Immature natural killer cell (primary cell): Measurements from ENCODE around the gene SV2C. TPM values are rescaled to one million over a fixed set of nuclear protein-coding genes. Genes with fewer than 3 reads are reported as not detected.
"Not testable (repeated sequence)": the region's sequence is repeated elsewhere in the genome, so short reads cannot be mapped to it uniquely, and the experiment has no call there.

ENCODE experiments used
- DNase-seq, 3 donors: peaks; one replicate each; pipeline ENCODE4 v3.0.0; 2022; ENCODE audit warnings: mixed read lengths in 1 of 3
- H3K27ac Mint-ChIP-seq, 6 donors: one replicate each; pipeline ENCODE4 v1.8.0; 2020; ENCODE audit warnings: mixed read lengths in 6 of 6, mild to moderate bottlenecking in 5 of 6, inconsistent platforms in 4 of 6, moderate library complexity in 3 of 6
- H3K27me3 Mint-ChIP-seq, 3 donors: one replicate each; pipeline ENCODE4 v1.8.0; 2020 to 2021; ENCODE audit warnings: low read depth in 3 of 3, mild to moderate bottlenecking in 3 of 3, mixed read lengths in 3 of 3, moderate library complexity in 3 of 3, inconsistent platforms in 1 of 3
- H3K36me3 Mint-ChIP-seq, 3 donors: one replicate each; pipeline ENCODE4 v1.8.0; 2020; ENCODE audit warnings: mixed read lengths in 3 of 3, inconsistent platforms in 2 of 3, mild to moderate bottlenecking in 2 of 3
- H3K4me1 Mint-ChIP-seq, 2 donors: one replicate each; pipeline ENCODE4 v1.8.0; 2020; ENCODE audit warnings: inconsistent platforms in 2 of 2, mild to moderate bottlenecking in 2 of 2, mixed read lengths in 2 of 2, moderate library complexity in 1 of 2
- H3K4me3 Mint-ChIP-seq, 5 donors: one replicate each; pipeline ENCODE4 v1.8.0; 2020; ENCODE audit warnings: mild to moderate bottlenecking in 5 of 5, mixed read lengths in 5 of 5, inconsistent platforms in 3 of 5, moderate library complexity in 3 of 5
- H3K9me3 Mint-ChIP-seq, 6 donors: one replicate each; pipeline ENCODE4 v1.8.0; 2020; ENCODE audit warnings: mild to moderate bottlenecking in 6 of 6, mixed read lengths in 6 of 6, inconsistent platforms in 4 of 6, moderate library complexity in 3 of 6
- polyA plus RNA-seq, 3 donors: library from polyadenylated mRNA; unstranded; fragments of 300-500 nt; fragmentation: Illumina TruSeq; gene quantifications; one replicate each; pipeline ENCODE4 v1.2.3, GENCODE V29; 2021

Gene SV2C
- polyA plus RNA-seq, 3 donors from 2014 or later = not detected

DNA sequence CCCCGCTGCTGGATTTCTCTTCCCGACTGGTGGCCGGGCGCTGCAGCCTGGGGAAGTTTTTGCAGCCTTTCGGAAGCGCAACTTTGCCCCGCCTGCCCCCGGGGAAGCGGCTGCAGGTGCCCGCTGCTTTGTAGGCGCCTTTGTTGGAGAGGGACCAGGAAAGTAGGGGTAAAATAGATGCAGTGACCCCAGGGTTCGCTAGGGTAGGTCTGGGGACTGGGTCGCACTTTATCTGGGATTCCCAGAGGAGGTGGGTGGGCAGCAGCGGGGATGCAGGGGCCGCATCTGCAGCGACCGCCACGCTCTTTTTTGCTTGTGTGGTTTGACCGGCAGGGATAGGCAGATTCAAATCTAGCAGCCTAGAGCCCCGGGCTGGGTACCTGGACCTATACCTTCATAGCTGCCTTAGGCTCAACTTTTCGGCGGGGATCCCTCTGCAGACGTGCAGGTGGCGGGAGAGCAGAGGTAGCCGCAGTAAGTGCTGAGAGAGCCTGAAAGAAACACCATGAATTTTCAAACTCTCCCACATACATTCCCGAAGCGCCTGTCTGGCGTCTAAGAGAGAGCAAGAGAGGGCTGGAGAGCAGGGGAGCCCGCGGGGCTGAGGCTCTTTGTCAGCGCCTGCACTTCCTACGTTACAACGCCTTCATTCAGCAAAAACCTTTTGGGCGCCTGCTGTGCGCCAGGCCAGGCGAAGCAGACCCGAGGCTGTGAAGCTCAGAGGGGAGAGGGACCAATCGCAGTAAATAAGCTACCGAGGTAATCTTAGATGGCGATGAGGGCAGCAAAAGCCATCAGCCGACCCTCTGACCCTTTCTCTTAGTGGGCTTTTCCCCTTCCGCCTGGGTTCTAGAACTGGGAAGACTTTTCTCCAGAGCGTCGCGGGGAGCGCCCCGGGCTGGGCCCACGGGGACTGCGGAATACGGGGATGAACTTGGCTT, 642 bp downstream of the SV2C start:
- DNase-seq = no peak
- no peaks in the 10 kb centered on the region for H3K36me3 Mint-ChIP-seq
- H3K27ac Mint-ChIP-seq = no peak overlapping the region
- peak overlapping the region; percentile 30 to 69 (median 56) for H3K4me3 Mint-ChIP-seq
- peaks cover 16 to 28% (median 27%) of the 10 kb centered on the region in 3 donors for H3K27me3 Mint-ChIP-seq
- H3K9me3 Mint-ChIP-seq = peaks cover 0 to 1% (median 0%) of the 10 kb centered on the region in 6 donors
- H3K4me1 Mint-ChIP-seq = peaks cover 22 to 27% of the 10 kb centered on the region in 2 donors

DNA sequence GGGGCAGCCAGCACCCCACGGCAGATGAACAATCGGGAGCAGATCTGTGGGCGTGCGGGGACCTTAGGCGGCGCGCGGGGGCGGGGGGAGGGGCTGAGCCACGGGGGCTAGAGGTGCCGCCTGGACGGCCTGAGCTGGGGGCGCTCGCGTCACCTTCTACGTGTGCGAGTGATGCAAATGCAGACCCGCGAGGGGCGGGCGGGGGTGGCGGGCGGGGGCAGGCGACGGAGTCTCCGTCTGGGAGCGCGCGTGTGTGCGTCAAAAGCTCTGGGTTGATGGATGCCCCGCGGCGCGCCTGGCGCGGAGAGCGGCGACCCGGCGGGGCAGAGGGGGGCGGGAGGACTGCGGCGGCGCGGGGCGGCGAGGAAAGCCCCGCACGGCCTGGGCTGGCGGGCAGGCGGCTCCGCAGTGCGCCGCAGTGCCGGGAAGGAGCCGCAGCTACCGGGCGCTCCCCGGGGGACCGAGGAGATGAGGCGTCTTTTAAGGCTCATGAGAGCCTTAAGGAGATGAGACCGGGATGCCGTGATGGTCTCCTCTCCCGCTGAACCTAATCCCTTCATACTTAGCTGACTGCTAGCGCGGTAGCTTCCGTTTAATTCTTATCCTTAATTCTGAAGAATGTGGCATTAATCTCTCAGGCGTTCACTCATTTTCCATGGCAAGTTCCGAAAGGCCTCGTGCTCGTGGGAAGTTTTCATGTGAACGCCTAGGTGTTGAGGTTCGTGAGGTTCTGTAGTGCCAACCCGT, 1.5 kb downstream of the SV2C start:
- no peak for DNase-seq
- H3K27me3 Mint-ChIP-seq = peaks cover 16 to 28% (median 23%) of the 10 kb centered on the region in 3 donors
- H3K9me3 Mint-ChIP-seq = peaks cover 0 to 4% (median 0%) of the 10 kb centered on the region in 6 donors
- H3K27ac Mint-ChIP-seq = no peak overlapping the region
- peak overlapping the region in 4 of 5 donors; percentile 53 to 69 (median 56) for H3K4me3 Mint-ChIP-seq
- no peaks in the 10 kb centered on the region for H3K36me3 Mint-ChIP-seq
- peaks cover 22 to 27% of the 10 kb centered on the region in 2 donors for H3K4me1 Mint-ChIP-seq

DNA sequence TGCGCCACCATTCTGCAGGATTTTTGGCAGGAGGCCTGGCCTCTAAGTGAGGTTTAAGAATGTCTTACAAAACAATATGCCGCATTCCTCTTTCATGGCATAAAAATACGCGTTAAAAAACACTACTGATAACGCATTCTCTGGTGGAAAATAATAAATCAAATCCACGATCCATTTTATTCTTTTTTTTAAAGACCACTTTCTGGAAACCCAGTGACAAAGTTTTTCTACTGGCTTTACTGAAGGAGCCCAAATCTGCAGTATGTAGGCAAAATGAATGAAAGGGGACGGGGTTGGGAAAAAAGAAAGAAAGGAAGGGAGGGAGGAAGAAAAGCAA, 2.0 kb downstream of the SV2C start:
- no peaks in the 10 kb centered on the region for H3K36me3 Mint-ChIP-seq
- no peak overlapping the region for H3K27ac Mint-ChIP-seq
- DNase-seq = no peak
- peak overlapping the region; percentile 27 to 61 (median 31) for H3K4me3 Mint-ChIP-seq
- H3K27me3 Mint-ChIP-seq = peaks cover 16 to 25% (median 22%) of the 10 kb centered on the region in 3 donors
- H3K4me1 Mint-ChIP-seq = peaks cover 22 to 27% of the 10 kb centered on the region in 2 donors
- peaks cover 0 to 4% (median 0%) of the 10 kb centered on the region in 6 donors for H3K9me3 Mint-ChIP-seq

DNA sequence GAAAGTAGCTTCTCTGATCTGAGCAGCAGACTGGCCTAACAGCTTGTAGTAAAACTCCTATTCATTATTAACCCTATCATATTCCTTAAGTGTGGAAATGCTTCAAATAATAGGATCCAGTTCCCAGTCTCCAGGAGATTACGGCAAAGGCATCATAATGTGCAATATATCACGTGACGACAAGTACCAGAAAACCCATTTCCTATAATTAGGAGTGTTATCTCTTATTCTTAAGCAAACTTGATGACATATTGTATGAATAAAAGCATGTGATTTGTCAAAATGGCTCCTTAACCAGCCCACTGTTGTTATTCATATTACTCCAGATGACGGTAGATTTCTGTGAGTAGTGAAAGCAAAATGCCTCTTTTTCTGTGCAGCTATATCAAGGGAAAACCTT, 2.9 kb downstream of the SV2C start:
- peaks cover 12 to 24% (median 18%) of the 10 kb centered on the region in 3 donors for H3K27me3 Mint-ChIP-seq
- no peak overlapping the region for H3K4me3 Mint-ChIP-seq
- H3K27ac Mint-ChIP-seq = no peak overlapping the region

DNA sequence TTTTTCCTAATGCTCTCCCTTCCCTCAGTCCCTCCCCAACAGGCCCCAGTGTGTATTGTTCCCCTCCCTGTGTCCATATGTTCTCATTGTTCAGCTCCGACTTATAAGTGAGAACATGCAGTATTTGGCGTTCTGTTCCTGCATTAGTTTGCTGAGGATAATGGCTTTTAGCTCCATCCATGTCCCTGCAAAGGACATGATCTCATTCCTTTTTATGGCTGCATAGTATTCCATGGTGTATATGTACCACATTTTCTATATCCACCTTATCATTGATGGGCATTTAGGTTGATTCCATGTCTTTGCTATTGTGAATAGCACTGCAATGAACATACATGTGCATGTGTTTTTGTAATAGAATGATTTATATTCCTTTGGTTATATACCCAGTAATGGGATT, 6.0 kb downstream of the SV2C start:
- peaks cover 10 to 18% (median 11%) of the 10 kb centered on the region in 3 donors for H3K27me3 Mint-ChIP-seq
- H3K27ac Mint-ChIP-seq, H3K9me3 Mint-ChIP-seq, H3K36me3 Mint-ChIP-seq, H3K4me3 Mint-ChIP-seq, H3K4me1 Mint-ChIP-seq, DNase-seq: not testable (repeated sequence)

More for the DNA sequence above, 2.9 kb downstream of the SV2C start:
- Mint-ChIP-seq H3K4me1 (peaks cover 22 to 27% of the 10 kb centered on the region in 2 donors), H3K9me3 (peaks cover 0 to 4% (median 0%) of the 10 kb centered on the region in 6 donors), H3K36me3 (no peaks in the 10 kb centered on the region)
- DNase-seq = no peak

DNA sequence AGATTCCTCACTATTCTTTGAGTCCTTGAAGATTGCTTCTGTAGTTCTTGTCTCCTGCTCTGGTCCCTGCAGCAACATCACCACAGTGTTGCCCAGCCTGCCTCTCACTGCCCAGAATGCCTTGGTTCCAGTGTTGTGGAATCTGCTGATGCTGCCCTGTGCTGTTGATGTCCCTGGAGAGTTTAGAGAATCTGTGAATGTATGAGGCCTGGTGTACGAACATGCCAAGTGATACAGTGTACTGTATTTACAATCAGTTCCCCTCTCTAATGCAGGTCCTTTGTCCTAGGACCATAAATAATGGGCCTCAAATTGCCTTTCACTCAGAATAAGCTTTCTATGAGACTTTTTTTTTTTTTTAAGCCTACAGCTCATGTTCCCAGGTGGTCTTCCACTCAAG, 8.2 kb downstream of the SV2C start:
- Mint-ChIP-seq H3K27ac (no peak overlapping the region), H3K4me3 (no peak overlapping the region), H3K9me3 (peaks cover 0 to 5% (median 0%) of the 10 kb centered on the region in 6 donors), H3K36me3 (peaks cover 0 to 3% (median 0%) of the 10 kb centered on the region in 3 donors), H3K27me3 (peaks cover 2 to 4% (median 3%) of the 10 kb centered on the region in 3 donors), H3K4me1 (no peaks in the 10 kb centered on the region)
- no peak for DNase-seq

DNA sequence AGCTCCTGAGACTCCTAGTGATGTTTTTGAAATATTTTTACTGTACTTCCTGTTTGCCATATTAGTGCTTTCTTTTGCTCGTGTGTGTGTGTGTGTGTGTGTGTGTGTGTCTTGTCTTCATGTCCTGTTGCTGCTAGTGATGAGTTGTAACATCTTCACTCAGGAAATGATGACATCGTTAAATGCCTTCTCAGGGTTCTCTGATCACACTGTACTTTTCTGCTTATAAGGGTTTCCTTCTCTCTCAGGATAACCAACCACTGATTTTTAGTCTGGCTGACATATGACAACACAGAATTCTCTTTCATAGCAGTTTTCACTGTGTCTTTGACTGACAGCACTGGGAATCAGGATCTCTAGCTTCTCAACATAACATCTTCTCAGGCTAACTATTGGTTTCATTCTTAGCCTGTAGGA, 16.1 kb downstream of the SV2C start:
- DNase-seq = no peak
- peaks cover 0 to 9% (median 4%) of the 10 kb centered on the region in 3 donors for H3K27me3 Mint-ChIP-seq
- no peak overlapping the region for H3K27ac Mint-ChIP-seq
- no peak overlapping the region for H3K4me3 Mint-ChIP-seq
- H3K9me3 Mint-ChIP-seq = peaks cover 0 to 1% (median 0%) of the 10 kb centered on the region in 6 donors
- peaks cover 0 to 5% of the 10 kb centered on the region in 2 donors for H3K4me1 Mint-ChIP-seq
- H3K36me3 Mint-ChIP-seq = no peaks in the 10 kb centered on the region

DNA sequence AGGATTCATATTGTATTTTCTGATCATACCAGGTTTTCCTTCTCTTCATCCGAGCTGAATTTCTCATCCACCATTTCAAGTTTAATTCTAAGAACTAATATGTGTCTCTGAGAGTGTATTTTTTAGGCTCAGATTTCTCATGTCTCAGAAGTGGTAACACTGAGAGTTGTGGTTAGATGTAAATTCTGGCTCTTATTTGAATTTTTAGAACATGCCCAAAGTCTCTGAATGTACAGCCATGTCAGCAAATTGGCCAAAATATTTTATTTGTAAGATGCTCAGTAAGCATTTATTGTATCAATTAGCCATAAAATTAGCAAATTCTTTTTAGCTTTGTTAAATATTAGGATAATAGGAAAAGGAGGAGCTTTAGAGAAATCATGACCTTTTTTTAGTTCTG, 16.6 kb downstream of the SV2C start:
- Mint-ChIP-seq H3K4me1 (peaks cover 0 to 5% of the 10 kb centered on the region in 2 donors), H3K9me3 (peaks cover 0 to 1% (median 0%) of the 10 kb centered on the region in 6 donors), H3K27me3 (peaks cover 0 to 9% (median 4%) of the 10 kb centered on the region in 3 donors), H3K36me3 (no peaks in the 10 kb centered on the region), H3K27ac (no peak overlapping the region), H3K4me3 (no peak overlapping the region)
- DNase-seq = no peak

DNA sequence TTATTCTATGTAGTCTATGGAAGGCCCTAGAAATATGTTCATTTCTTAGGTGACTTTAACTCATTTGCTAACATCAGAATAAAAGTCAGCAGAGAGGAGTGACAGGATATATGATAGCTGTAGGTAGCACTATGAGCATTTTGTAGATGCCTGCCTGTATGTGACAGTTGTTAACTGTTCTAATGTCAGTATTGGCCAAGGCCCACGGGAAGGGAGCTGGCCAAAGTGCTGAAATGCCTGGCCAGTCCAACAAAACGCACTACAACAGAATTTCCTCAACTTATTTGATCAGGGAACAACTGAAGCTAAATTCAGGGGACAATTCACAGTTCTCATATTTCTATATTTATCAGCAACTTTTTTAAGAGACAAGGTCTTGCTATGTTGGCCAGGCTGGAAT, 20.8 kb downstream of the SV2C start:
- Mint-ChIP-seq H3K27me3 (peaks cover 4 to 13% (median 4%) of the 10 kb centered on the region in 3 donors), H3K4me3 (no peak overlapping the region), H3K27ac (no peak overlapping the region), H3K4me1 (peaks cover 0 to 4% of the 10 kb centered on the region in 2 donors), H3K9me3 (peaks cover 0 to 6% (median 0%) of the 10 kb centered on the region in 6 donors), H3K36me3 (no peaks in the 10 kb centered on the region)
- DNase-seq = peak in 2 of 3 donors; percentile 12 to 13

DNA sequence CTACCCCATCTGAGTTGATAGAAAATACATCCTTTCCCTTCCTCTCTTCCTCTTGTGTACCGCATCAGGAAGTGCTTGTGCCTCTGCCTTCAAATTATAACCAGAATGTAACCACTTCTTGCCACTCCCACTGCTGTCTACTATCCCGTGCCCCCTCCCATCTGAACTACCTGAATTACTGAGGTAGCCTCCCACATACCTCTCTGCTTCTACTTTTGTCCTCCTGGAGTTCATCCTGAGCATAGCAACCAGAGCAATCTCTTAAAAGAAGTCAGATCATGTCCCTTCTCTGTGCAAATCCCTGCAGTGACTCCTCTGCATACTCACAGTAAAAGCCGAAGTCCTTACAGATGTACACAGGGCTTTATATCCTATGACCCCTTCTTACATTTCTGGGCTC, 23.0 kb downstream of the SV2C start:
- no peaks in the 10 kb centered on the region for H3K36me3 Mint-ChIP-seq
- no peak overlapping the region for H3K4me3 Mint-ChIP-seq
- peaks cover 0 to 7% (median 0%) of the 10 kb centered on the region in 6 donors for H3K9me3 Mint-ChIP-seq
- H3K27me3 Mint-ChIP-seq = peaks cover 4 to 10% (median 4%) of the 10 kb centered on the region in 3 donors
- no peak overlapping the region for H3K27ac Mint-ChIP-seq
- no peak for DNase-seq
- no peaks in the 10 kb centered on the region for H3K4me1 Mint-ChIP-seq

DNA sequence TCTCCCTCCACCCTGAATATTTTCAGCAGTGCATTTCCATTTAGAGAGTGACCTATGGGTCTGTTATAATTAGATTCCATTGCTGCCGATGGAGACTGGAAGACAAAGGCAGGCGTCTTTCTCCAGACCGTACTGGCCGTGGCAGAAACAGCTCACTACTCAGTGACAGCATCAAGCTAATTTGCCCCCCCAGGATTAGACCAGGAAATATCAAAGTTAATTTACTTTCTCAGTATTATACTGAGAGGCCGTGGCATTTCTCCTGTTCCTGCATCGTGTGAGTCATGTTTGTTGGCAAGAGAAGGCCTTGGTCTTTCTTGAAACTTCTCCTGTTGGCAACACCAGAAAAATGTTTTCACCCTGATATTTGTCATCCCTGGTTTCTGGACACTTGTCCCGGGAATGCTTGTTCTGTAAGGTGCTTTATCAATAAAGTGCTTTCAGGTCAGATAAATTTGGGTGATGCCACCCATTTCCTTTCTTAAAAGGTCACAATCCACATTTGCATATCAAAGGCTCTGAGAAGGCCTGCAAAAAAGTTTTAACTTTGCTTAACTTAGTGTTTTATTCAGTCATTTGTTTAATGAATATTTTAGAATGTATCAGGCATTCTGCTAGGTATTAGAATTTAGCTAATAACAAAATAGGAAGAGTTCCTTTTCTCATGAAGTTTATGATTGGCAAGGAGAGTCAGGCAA, 28.4 kb downstream of the SV2C start:
- DNase-seq = no peak
- Mint-ChIP-seq H3K4me3 (no peak overlapping the region), H3K36me3 (peaks cover 0 to 4% (median 0%) of the 10 kb centered on the region in 3 donors), H3K27ac (no peak overlapping the region), H3K27me3 (peaks cover 4 to 8% (median 6%) of the 10 kb centered on the region in 3 donors), H3K4me1 (peaks cover 0 to 9% of the 10 kb centered on the region in 2 donors), H3K9me3 (peaks cover 0 to 3% (median 0%) of the 10 kb centered on the region in 6 donors)

DNA sequence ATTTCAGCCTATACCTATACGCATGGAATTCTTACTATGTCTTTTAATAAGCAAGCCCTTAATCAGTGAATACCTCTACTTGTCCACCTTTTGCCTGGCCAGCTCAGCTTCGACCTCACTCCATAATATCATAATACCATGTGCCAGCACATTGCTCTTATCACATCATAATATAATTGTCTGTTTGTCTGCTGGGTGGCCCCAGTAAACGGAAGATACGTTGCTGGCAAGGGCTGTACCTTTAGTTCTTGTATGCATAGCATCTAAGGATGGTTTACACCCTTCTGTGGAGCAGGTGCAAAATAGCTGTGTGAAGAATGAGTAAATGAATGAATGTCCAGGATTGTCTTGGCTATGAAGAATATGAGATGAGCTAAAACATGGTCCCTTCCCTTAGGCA, 29.9 kb downstream of the SV2C start:
- peaks cover 0 to 3% (median 0%) of the 10 kb centered on the region in 6 donors for H3K9me3 Mint-ChIP-seq
- H3K27me3 Mint-ChIP-seq = peaks cover 5 to 10% (median 7%) of the 10 kb centered on the region in 3 donors
- no peak overlapping the region for H3K4me3 Mint-ChIP-seq
- H3K4me1 Mint-ChIP-seq = peaks cover 0 to 9% of the 10 kb centered on the region in 2 donors
- peaks cover 0 to 4% (median 0%) of the 10 kb centered on the region in 3 donors for H3K36me3 Mint-ChIP-seq
- H3K27ac Mint-ChIP-seq = no peak overlapping the region
- no peak for DNase-seq

DNA sequence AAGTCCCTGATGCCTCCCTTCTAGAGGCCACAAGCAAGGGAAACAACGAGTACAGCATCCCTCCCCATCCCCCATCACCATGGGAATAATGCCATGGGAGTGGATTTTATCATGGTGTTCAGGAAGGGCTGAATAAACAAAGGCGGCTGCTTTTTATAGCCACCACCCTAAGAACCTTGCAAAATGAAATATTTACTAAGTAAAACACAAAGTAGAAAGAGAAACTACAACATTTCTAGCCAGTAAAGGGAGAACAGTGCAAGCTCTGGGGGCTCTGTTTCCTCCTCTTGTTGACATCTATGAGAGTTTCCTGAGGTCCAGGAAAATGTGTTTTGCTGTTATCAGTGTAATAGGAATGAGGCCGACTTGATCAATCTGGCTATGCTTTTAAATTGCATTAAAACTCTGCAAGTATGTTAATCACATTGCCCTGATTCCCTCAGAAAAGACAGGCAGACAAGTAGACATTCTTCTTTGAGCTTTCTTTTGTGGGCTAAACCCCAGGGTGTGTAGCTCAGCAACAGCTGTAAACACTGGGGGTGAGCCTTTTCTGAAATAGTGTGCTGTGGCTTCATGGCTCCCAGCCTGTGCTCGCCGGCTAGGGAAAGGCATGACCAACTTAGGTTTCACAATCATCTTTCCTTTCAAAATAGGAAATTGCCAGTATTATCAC, 31.1 kb downstream of the SV2C start:
- Mint-ChIP-seq H3K27me3 (peaks cover 4 to 12% (median 7%) of the 10 kb centered on the region in 3 donors), H3K9me3 (peaks cover 0 to 1% (median 0%) of the 10 kb centered on the region in 6 donors), H3K4me1 (peaks cover 0 to 9% of the 10 kb centered on the region in 2 donors), H3K4me3 (no peak overlapping the region), H3K36me3 (peaks cover 0 to 4% (median 0%) of the 10 kb centered on the region in 3 donors), H3K27ac (no peak overlapping the region)
- no peak for DNase-seq
